LHCN-M2 (cell line): ENCODE measurements around the gene GMIP. TPM values are rescaled to one million over a fixed set of nuclear protein-coding genes. Genes with fewer than 3 reads are reported as not detected.
A peak's percentile ranks its signal among the peaks of the same experiment; 100 is the strongest.
"Not testable (repeated sequence)": the region's sequence is repeated elsewhere in the genome, so short reads cannot be mapped to it uniquely, and the experiment has no call there.

ENCODE experiments used
- DNase-seq: peaks from one replicate; pipeline ENCODE4 v3.0.0-alpha.2; 2012; ENCODE audit warnings: low read depth
- polyA plus RNA-seq: library from polyadenylated mRNA; unstranded; fragments of >200 nt; gene quantifications from one replicate; pipeline ENCODE4 v1.2.1, GENCODE V29; 2012; ENCODE audit warnings: missing spikeins
- total RNA-seq: library from RNA; depleted of rRNA; stranded (reverse); fragments of >200 nt; gene quantifications from 2 replicates; pipeline ENCODE4 v1.2.3, GENCODE V29; 2014; rRNA removed

Gene GMIP, protein sequence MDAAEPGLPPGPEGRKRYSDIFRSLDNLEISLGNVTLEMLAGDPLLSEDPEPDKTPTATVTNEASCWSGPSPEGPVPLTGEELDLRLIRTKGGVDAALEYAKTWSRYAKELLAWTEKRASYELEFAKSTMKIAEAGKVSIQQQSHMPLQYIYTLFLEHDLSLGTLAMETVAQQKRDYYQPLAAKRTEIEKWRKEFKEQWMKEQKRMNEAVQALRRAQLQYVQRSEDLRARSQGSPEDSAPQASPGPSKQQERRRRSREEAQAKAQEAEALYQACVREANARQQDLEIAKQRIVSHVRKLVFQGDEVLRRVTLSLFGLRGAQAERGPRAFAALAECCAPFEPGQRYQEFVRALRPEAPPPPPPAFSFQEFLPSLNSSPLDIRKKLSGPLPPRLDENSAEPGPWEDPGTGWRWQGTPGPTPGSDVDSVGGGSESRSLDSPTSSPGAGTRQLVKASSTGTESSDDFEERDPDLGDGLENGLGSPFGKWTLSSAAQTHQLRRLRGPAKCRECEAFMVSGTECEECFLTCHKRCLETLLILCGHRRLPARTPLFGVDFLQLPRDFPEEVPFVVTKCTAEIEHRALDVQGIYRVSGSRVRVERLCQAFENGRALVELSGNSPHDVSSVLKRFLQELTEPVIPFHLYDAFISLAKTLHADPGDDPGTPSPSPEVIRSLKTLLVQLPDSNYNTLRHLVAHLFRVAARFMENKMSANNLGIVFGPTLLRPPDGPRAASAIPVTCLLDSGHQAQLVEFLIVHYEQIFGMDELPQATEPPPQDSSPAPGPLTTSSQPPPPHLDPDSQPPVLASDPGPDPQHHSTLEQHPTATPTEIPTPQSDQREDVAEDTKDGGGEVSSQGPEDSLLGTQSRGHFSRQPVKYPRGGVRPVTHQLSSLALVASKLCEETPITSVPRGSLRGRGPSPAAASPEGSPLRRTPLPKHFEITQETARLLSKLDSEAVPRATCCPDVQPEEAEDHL
- 5.6 and 9.5 TPM in 2 replicates for total RNA-seq
- polyA plus RNA-seq: 9.9 TPM

DNA sequence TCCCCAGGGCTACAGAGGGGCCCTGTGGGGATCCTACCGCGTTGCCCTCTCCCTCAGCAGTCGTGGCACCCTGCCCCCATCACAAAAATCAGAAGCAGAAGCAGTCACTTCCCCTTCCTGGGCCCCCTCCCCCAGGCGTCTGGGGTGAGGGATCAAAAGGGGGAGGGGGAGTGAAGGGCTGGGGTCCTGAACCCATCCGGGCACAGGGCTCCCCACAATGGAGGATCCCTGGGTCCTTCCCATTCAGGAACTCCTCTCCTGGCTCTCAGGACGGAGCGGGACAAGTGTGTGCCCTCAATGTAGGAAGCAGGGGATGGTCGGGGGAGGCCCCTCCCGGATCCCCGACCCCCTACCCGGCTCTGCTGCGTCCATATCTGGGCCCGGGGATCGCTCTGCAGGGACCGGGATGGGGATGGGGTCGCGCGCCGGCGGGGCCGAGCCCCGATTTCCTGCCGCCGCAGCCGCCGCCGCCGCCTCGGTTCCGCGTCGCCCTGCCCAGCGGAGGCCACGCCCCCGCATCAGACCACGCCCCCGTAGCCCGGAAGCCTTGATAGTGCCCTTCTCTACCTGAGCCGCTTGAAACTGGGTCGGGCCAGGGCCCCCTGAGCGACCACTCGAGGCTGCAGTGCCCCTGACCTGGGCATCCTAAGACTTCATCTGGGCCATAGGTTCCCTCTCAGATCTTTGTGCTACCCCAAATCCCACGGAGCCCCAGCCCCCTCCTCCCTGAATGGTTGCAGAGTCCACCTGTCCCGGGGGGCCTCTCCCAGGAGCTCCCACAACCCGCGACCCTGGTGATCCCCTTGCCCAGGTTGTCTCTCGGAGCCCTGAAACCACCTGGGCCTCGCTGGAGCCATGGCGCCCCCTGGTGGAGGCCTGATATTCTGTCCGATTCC lies at the start of gene GMIP:
Gene GMIP, minus strand, starts transcription at position 500 of the 896 bp plus-strand sequence. Its CDS starts 128 bp downstream, at position 372.
- peak; percentile 29 for DNase-seq

DNA sequence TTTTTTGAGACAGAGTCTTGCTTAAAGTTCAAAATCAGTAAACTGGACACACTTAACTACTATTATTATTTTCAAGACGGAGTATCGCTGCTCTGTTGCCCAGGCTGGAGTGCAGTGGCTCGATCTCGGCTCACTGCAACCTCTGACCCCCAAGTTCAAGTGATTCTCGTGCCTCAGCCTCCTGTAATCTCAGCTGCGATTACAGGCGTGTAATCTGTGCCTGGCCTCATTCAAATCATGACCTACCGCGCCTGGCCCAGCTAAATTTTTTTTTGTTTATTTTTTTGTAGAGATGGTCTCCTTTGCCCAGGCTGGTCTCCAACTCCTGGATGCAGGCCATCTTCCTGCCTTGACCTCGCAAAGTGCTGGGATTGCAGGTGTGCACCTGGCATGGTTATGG lies 48.2 kb upstream of the GMIP start:
- no peak for DNase-seq

DNA sequence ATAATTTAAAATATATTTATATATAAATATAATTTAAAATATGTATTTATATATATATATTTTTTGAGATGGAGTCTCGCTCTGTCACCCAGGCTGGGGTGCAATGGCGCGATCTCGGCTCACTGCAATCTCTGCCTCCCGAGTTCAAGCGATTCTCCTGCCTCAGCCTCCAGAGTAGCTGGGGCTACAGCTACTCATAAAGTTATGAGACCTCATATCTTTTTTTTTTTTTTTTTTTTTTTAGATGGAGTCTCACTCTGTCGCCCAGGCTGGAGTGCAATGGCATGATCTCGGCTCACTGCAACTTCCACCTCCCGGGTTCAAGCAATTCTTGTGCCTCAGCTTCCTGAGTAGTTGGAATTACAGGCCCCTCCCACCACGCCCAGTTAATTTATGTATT lies 45.6 kb upstream of the GMIP start:
- DNase-seq: not testable (repeated sequence)

DNA sequence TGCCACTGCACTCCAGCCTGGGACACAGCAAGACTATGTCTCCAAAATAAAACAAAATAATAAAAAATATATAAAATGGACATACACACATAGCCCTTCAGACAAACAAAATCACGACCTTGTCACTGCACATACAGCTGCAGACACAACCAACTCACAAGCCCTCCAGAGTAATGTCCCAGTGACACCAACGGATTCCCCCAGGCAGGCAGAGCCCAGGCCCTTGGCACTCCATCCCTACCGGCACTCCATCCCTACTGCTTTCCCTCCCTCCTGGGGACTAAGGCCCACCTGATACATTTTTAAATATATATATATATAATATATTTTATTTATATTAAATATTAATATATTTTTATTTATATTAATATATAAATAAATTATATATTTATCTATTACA lies 43.6 kb upstream of the GMIP start:
- no peak for DNase-seq

DNA sequence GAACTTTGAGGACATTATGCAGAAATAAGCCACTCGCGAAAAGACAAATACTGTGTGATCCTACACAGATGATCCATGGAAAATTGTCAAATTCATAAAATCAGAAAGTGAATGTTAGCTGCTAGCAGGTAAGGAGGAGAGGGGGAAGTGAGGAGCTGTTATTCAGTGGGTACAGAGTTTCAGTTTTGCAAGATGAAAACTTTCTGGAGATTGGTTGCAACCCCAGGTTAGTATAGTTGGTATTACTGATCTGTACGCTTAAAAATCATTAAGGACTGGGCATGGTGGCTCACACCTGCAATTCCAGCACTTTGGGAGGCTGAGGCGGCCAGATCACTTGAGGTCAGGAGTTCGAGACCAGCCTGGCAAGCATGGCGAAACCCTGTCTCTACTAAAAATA lies 43.1 kb upstream of the GMIP start:
- no peak for DNase-seq

DNA sequence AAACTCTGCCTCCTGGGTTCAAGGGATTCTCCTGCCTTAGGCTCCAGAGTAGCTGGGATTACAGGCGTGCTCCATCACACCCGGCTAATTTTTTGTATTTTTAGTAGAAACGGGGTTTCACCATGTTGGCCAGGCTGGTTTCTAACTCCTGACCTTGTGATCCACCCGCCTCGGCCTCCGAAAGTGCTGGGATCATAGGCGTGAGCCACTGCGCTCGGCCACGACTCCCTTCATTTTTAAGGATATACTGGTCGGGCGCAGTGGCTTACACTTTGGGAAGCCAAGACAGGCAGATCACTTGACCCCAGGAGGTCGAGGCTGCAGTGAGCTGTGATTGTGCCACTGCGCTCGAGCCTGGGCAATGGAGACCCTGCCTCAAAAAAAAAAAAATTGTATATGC lies 42.7 kb upstream of the GMIP start:
- DNase-seq: not testable (repeated sequence)

DNA sequence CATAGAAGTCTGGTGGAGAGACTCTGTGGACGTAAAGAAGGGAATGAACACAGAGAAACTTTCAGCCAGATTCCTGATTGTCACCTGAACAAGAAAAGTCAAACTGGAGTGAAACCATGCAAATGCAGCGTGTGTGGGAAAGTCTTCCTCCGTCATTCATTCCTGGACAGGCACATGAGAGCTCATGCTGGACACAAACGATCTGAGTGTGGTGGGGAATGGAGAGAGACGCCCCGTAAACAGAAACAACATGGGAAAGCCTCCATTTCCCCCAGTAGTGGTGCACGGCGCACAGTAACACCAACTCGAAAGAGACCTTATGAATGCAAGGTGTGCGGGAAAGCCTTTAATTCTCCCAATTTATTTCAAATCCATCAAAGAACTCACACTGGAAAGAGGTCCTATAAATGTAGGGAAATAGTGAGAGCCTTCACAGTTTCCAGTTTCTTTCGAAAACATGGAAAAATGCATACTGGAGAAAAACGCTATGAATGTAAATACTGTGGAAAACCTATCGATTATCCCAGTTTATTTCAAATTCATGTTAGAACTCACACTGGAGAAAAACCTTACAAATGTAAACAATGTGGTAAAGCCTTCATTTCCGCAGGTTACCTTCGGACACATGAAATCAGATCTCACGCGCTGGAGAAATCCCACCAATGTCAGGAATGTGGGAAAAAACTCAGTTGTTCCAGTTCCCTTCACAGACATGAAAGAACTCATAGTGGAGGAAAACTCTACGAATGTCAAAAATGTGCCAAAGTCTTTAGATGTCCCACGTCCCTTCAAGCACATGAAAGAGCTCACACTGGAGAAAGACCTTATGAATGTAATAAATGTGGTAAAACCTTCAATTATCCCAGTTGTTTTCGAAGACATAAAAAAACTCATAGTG lies 36.0 kb upstream of the GMIP start:
- no peak for DNase-seq

DNA sequence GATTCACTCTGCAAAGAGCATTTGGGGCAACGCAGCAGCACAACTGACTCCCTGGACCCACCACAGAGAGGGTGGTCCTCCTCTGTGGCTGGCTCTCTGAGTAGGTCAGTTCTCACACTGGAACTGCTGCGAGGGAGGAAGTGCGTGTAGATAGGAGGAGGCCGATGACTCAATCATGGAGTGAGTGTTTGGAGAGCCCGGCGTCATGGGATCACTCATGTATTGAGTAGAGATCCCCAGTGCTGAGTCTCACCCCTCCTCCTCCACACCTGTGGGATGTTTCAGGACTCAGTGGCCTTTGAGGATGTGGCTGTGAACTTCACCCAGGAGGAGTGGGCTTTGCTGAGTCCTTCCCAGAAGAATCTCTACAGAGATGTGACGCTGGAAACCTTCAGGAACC lies 34.1 kb upstream of the GMIP start:
- DNase-seq: no peak

DNA sequence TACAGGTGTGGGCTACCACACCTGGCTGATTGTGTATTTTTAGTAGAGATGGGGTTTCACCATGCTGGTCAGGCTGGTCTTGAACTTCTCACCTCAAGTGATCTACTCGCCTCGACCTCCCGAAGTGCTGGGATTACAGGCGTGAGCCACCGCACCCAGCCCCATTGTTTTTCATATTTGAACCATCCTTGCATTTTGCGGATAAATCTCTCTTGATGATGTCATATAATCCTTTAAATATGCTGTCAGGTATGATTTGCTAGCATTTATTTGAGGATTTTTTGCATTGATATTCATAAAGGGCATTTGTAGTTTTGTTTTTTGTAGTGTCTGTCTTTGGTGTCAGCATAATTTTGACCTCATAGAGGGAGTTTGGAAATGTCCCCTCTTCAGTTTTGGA lies 30.9 kb upstream of the GMIP start:
- DNase-seq: no peak

DNA sequence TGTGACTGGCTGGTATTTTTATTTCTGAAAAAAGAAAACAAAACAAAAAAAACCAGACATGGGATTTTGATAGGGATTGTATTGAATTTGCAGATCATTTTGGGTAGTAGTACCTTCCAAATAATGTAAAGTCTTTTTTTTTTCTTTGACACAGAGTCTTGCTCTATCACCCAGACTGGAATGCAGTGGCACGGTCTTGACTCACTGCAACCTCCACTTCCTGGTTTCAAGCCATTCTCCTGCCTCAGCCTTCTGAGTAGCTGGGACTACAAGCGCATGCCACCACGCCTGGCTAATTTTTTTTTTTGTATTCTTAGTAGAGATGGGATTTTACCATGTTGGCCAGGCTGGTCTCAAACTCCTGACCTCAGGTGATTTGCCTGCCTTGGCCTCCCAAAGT lies 29.4 kb upstream of the GMIP start:
- DNase-seq: no peak

DNA sequence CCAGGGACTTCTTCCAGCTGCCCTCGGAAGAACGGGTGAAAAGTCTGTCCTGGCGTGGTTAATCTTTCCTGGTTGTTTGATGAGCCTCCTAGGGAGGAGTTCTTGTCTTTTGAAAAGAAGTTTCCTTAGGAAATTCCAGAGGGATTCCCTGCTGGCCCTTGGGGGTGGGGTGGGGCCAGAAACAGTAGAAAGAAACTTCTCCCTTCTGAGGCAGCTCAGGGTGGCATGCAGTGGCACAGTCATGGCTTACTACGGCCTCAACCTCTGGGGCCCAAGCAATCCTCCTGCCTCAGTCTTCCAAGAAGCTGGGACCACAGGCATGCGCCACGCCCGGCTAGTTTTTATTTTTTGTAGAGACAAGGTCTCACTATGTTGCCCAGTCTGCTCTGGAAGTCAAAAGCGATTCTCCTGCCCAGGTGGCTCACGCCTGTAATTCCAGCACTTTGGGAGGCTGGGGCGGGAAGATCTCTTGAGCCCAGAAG lies 26.7 kb upstream of the GMIP start:
- no peak for DNase-seq

DNA sequence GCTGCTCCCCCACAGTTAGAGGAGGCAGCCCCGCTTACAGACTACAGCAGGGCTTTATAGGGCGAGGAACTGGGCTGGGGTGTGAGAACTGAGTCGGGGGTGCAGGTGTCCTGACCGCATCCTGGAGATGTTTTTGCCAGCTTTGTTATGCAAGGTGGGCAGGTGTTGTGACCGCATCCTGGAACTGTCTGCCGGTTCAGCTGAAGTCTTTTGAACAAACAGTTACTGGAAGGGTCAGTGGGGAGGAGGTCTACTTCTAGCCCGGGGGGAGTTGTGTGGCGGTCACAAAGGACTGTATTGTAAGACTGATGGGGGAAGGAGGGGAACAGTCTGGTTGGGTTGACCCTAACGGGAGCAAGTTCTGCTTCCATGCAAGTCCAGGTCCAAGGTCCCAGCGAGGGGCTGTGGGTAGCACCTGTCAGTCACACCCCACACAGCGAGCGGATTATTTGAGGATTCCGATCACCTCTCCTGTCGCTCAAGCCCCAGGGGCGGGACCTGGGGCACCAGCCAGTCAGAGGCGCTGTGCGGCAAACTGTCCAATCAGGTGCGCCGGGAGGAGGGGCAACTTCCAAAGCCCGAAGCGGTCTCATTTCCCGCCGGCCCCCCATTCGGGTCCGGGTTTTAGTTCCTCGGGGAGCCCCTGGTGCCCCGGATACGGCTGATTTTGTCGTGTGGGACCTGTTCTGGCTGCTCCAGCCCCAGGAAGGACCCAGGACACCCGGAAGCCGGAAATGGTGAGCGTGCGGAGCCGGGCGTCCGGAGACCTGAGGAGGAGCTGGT lies 25.0 kb upstream of the GMIP start, which contains the start of gene ZNF101:
Gene ZNF101, plus strand, starts transcription at position 610 of the 783 bp plus-strand sequence. Its CDS starts 125 bp downstream, at position 735.
- DNase-seq: peak; percentile 93

DNA sequence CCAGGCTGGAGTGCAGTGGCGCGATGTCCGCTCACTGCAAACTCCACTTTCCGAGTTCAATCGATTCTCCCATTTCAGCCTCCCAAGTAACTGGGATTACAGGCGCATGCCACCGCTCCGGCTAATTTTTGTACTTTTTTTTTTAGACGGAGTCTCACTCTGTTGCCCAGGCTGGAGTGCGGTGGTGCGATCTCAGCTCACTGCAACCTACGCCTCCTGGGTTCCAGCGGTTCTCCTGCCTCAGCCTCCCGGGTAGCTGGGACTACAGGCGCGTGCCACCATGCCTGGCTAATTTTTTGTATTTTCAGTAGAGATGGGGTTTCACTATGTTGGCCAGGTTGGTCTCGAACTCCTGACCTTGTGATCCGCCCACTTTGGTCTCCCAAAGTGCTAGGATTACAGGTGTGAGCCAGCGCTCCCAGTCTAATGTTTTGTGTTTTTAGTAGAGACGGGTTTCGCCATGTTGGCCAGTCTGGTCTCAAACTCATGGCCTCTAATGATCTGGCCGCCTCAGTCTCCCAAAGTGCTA lies 22.0 kb upstream of the GMIP start:
- DNase-seq: not testable (repeated sequence)

DNA sequence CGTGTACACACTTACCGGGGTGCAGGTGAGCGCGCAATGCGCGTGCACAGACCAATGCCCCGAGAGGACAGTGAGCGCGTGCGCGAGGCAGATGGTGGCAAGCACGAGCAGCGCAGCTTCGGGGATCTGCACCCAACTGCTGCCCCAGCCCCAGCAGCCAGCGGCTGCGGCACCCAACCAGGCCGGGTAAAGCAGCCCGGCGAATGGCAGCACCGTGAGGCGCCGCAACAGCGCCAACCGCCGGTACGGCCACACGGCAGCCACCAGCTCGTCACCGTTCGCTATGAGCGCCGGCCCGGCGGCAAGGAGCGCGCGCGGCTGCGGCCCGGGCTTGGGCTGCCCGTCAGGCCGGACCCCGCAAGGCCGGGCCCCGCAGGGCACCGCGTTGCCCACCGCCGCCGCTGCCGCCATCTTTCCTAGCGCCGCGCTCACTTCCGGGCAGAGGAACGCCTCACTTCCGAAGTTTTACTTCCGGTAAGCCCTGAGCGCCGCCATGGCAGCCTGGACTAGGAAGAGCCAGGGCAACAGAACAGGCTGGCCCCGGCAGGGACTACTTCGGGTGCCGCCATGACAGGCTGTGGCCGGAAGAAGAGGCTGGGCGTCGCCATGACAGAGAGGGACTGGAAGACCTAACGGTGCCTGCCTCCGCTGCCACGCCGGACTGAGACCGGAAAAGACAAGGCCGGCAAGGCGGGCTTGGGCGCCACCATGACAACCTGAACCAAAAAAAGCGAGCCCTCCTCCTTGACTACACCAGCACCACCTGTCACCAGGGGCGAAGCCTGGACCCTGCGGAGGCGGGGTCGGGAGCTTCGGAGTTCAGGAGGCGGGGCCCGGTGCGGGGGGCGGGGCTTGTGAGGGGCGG lies 20.0 kb upstream of the GMIP start, which contains the start of gene ATP13A1:
Gene ATP13A1, minus strand, starts transcription at position 421 of the 865 bp plus-strand sequence. Its CDS starts 10 bp downstream, at position 411.
- peak; percentile 97 for DNase-seq

DNA sequence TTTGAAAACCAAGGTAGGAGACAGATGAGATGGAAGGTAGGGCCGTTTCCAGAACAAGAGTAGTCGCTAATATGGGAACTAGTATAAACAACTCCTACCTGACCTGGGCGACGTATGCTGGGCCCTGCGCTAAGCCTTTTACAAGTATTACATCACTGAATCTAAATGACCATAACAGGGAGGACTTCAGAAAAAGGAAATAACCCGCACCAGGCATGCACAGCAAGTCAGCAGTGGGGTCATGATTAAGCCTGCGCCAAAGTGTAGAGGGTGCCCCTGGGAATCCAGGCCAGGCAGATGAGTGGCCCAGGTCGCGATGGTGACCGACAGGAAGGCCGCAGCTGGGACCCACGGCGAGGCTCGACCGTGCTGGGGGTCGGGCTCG lies 19.4 kb upstream of the GMIP start:
- DNase-seq: peak; percentile 39

DNA sequence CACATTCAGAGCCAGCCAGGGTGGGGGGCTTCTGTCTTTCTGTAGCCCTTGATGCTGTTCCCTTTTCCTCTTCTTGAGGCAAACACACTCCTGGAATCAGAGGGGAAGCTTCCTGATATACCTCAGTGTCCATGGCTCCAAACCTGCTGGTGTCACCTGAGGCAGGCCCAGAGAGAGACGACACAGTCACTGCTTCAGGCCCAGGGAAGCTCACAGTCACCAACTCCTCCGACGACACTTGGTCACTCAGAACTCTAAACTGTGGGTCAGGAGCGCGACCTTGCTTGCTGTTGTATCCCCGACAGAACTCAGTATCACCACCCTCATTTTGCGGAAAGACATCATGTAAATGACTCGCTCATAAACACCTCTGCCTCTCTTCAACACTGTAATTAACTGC lies 18.9 kb upstream of the GMIP start:
- no peak for DNase-seq

DNA sequence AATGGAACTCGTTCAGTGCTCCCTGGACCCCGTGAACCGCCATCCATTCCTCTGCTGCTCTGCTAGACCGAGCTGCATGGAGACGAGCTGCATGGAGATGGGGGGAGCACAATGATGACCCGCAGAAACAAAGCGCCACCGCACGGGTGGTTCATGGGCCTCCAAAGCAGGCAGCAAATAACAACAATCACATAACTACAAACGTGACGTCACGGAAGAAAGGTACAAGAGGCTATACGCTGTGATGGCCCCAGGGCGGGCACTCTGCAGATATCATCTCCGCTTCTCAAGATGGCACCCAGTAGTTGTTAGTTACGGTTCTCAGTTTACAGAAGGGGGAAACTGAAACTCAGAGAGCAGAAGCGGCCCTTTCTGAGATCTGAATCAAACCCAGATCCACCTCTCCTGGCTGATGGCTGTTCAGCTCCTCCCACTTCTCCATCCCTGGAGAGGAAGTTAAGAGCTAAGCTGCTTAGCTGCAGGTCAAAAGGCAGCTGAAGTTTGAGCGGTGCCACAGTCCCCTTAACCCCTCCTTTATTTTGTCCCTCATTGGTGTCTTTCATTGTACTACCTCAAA lies 18.3 kb upstream of the GMIP start:
- DNase-seq: no peak
